ENCODE results near the gene FAM241B.

DNA sequence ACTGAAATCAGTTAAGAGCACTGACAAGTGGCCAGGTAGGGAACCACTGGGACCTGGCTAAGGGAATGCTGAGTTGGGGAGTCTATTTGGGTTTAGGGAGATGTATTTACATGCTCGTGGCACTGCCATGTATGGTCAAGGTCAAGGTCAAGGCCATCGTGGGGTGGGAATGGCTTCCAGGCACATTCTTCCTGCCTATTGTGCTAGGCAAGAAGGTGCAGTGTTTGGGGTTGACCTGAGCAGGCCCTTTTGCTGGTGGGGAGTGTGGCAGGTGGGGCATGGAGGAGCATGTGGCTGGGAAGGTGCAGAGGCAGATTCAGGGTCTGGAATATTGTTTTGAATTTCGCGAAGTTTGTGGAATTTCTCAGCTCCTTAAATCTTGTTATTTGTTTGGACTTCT lies 17.8 kb downstream of the FAM241B start:
- TF ChIP-seq, protein P1, sequence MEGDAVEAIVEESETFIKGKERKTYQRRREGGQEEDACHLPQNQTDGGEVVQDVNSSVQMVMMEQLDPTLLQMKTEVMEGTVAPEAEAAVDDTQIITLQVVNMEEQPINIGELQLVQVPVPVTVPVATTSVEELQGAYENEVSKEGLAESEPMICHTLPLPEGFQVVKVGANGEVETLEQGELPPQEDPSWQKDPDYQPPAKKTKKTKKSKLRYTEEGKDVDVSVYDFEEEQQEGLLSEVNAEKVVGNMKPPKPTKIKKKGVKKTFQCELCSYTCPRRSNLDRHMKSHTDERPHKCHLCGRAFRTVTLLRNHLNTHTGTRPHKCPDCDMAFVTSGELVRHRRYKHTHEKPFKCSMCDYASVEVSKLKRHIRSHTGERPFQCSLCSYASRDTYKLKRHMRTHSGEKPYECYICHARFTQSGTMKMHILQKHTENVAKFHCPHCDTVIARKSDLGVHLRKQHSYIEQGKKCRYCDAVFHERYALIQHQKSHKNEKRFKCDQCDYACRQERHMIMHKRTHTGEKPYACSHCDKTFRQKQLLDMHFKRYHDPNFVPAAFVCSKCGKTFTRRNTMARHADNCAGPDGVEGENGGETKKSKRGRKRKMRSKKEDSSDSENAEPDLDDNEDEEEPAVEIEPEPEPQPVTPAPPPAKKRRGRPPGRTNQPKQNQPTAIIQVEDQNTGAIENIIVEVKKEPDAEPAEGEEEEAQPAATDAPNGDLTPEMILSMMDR (IDR thresholded peaks at IDR 0.05), result no peak
- TF ChIP-seq POLR2AphosphoS5 (IDR thresholded peaks at IDR 0.05; ENCODE audit: insufficient read depth in 1 of 2, low read depth in 1 of 2), result no peak
- TF ChIP-seq POLR2A (IDR thresholded peaks at IDR 0.05), result no peak

Measured in vagina (tissue), 2 donors.